HG03103 (cell line): ENCODE measurements around the gene SHF.

Experiments used
- ATAC-seq: cut with Tn5 transposase; IDR thresholded peaks from one replicate; pipeline ENCODE4 v1.9.1; 2021; ENCODE audit warnings: low read depth; ENCODE audit not compliant: unreplicated experiment

The SHF gene

GRCh38 chr15:45200001-45200798 is 12.4 kb upstream of the SHF start:
- ATAC-seq, result peak; percentile 43

- peak; percentile 10 for ATAC-seq
These were observed 11.5 kb upstream of the SHF start for GRCh38 chr15:45199136-45199810.

- ATAC-seq, result peak; percentile 48
These were observed 10.8 kb upstream of the SHF start for GRCh38 chr15:45198337-45199135.

GRCh38 chr15:45197512-45197911 is 9.7 kb upstream of the SHF start:
- no peak for ATAC-seq

GRCh38 chr15:45187578-45187893 is 230 bp downstream of the SHF start:
- no peak for ATAC-seq

GRCh38 chr15:45186771-45187577 is 792 bp downstream of the SHF start:
- no peak for ATAC-seq

- ATAC-seq, result no peak
These were observed 1.6 kb downstream of the SHF start for GRCh38 chr15:45185903-45186770.

- ATAC-seq, result no peak
These were observed 2.5 kb downstream of the SHF start for GRCh38 chr15:45185069-45185779.

- ATAC-seq, result no peak
These were observed 3.2 kb downstream of the SHF start for GRCh38 chr15:45184562-45185041.

- no peak for ATAC-seq
These were observed 4.3 kb downstream of the SHF start for GRCh38 chr15:45183511-45183910.

GRCh38 chr15:45182996-45183395 is 4.8 kb downstream of the SHF start:
- no peak for ATAC-seq

- ATAC-seq, result no peak
These were observed 6.1 kb downstream of the SHF start for GRCh38 chr15:45181491-45182285.

- no peak for ATAC-seq
These were observed 6.9 kb downstream of the SHF start for GRCh38 chr15:45180648-45181436.

GRCh38 chr15:45180201-45180600 is 7.6 kb downstream of the SHF start:
- ATAC-seq, result no peak

GRCh38 chr15:45179221-45179985 is 8.4 kb downstream of the SHF start:
- no peak for ATAC-seq

- ATAC-seq, result no peak
These were observed 10.5 kb downstream of the SHF start for GRCh38 chr15:45177285-45177684.

GRCh38 chr15:45174577-45174976 is 13.2 kb downstream of the SHF start:
- no peak for ATAC-seq
